NB4 (cell line): Measurements from ENCODE around the gene SLC9A1.

ENCODE experiments used
- TF ChIP-seq, protein P1 (sequence below): IDR thresholded peaks from 2 replicates; pipeline ENCODE4 v1.6.1; 2011; ENCODE audit warnings: low read depth, low read length
- TF ChIP-seq, protein P2 (sequence below): IDR thresholded peaks from one replicate; pipeline ENCODE4 v1.5.1; 2012; ENCODE audit warnings: low read depth, low read length

DNA sequence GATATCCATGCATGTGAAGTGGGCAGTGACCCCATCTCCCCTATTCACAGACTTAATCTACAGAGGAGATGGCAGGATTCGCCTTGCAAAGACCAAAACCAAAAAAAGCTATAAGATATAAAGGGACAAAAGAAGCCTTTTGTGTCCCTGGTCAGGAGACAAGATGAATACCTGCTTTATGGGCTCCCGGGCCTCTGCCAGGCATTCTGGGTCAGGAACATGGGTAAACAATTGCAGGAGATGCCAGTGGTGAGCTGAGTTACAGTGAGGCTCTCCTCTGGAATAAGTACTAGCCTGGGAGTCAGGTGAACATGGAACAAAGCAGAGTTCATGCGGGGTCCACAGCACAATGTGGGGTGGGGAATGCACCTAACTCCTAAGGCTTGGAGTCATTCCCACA is 4.7 kb downstream of the SLC9A1 start:
- TF ChIP-seq, protein P1, sequence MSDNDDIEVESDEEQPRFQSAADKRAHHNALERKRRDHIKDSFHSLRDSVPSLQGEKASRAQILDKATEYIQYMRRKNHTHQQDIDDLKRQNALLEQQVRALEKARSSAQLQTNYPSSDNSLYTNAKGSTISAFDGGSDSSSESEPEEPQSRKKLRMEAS = no peak
- TF ChIP-seq, protein P2, sequence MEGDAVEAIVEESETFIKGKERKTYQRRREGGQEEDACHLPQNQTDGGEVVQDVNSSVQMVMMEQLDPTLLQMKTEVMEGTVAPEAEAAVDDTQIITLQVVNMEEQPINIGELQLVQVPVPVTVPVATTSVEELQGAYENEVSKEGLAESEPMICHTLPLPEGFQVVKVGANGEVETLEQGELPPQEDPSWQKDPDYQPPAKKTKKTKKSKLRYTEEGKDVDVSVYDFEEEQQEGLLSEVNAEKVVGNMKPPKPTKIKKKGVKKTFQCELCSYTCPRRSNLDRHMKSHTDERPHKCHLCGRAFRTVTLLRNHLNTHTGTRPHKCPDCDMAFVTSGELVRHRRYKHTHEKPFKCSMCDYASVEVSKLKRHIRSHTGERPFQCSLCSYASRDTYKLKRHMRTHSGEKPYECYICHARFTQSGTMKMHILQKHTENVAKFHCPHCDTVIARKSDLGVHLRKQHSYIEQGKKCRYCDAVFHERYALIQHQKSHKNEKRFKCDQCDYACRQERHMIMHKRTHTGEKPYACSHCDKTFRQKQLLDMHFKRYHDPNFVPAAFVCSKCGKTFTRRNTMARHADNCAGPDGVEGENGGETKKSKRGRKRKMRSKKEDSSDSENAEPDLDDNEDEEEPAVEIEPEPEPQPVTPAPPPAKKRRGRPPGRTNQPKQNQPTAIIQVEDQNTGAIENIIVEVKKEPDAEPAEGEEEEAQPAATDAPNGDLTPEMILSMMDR = no peak
